ENCODE results near the gene DAP3. TPM values are rescaled to one million over a fixed set of nuclear protein-coding genes. Genes with fewer than 3 reads are reported as not detected.
"Not testable (repeated sequence)": the region's sequence is repeated elsewhere in the genome, so short reads cannot be mapped to it uniquely, and the experiment has no call there.

The DAP3 gene
- total and polyA plus RNA-seq, 8 donors, result 52.7 to 106 (median 76.0) TPM

GRCh38 chr1:155759966-155760630 lies 71.2 kb downstream of the DAP3 start:
- Histone ChIP-seq H3K36me3 (peaks cover 66 to 94% (median 93%) of the 10 kb centered on the region in 4 donors), H3K27me3 (no peaks in the 10 kb centered on the region), H3K27ac (no peak overlapping the region), H3K4me1 (peaks cover 0 to 7% (median 0%) of the 10 kb centered on the region in 4 donors), H3K9me3 (no peaks in the 10 kb centered on the region), H3K4me3 (no peak overlapping the region)
- no peak for DNase-seq
- WGBS, 5 donors, result 92 to 98% (median 96%) methylated on average over 4 of the region's 4 CpGs
- intact Hi-C loops (cut with DNase I; ENCODE audit: low total_unique reads), result no loop called here
- no peak for TF ChIP-seq CTCF (IDR thresholded peaks at IDR 0.05)
- no peak for TF ChIP-seq POLR2AphosphoS5 (IDR thresholded peaks at IDR 0.05)
- TF ChIP-seq EP300 (IDR thresholded peaks at IDR 0.05), result no peak
- TF ChIP-seq POLR2A (IDR thresholded peaks at IDR 0.05), result no peak

DNA sequence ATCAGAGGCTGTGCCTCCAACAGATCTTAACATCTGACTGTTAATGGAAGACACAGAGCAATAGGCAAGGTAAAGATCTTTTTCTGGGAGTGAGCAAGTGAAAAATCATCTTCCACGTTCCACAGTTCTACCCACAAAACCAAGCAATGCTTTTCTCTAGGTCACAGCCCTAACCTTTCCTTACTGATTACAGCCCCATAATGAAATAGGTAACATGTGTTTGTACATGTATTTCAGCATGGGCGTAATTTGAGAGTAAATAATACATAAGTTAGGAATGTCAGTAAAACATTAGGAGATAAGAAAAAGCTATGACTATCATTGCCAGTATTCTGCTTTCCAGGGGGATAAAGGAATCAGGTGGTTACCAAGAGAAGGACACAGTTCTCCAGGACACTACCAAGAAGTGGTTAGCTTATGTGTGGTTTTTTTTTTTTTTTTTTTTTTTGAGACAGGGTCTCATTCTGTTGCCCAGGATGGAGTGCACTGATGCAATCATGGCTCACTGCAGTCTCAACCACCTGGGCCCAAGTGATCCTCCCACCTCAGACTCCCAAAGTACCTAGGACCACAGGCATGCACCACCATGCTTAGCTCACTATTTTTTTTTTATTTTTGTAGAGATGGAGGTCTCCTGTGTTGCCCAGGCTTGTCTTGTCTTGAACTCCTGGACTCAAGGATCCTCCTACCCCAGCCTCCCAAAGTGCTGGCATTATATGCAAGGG lies 72.0 kb downstream of the DAP3 start:
- H3K4me1 ChIP-seq, result peaks cover 0 to 7% (median 0%) of the 10 kb centered on the region in 4 donors
- H3K4me3 ChIP-seq, result no peak overlapping the region
- no peaks in the 10 kb centered on the region for H3K27me3 ChIP-seq
- TF ChIP-seq EP300 (IDR thresholded peaks at IDR 0.05), result no peak
- no peak for TF ChIP-seq CTCF (IDR thresholded peaks at IDR 0.05)
- no peak for TF ChIP-seq POLR2AphosphoS5 (IDR thresholded peaks at IDR 0.05)
- TF ChIP-seq POLR2A (IDR thresholded peaks at IDR 0.05), result no peak
- 71 to 85% (median 81%) methylated on average over 2 of the region's 2 CpGs for WGBS, 5 donors
- peaks cover 66 to 94% (median 93%) of the 10 kb centered on the region in 4 donors for H3K36me3 ChIP-seq
- no peak for DNase-seq
- intact Hi-C loops (cut with DNase I; ENCODE audit: low total_unique reads), result no loop called here
- H3K27ac ChIP-seq, result no peak overlapping the region
- no peaks in the 10 kb centered on the region for H3K9me3 ChIP-seq

DNA sequence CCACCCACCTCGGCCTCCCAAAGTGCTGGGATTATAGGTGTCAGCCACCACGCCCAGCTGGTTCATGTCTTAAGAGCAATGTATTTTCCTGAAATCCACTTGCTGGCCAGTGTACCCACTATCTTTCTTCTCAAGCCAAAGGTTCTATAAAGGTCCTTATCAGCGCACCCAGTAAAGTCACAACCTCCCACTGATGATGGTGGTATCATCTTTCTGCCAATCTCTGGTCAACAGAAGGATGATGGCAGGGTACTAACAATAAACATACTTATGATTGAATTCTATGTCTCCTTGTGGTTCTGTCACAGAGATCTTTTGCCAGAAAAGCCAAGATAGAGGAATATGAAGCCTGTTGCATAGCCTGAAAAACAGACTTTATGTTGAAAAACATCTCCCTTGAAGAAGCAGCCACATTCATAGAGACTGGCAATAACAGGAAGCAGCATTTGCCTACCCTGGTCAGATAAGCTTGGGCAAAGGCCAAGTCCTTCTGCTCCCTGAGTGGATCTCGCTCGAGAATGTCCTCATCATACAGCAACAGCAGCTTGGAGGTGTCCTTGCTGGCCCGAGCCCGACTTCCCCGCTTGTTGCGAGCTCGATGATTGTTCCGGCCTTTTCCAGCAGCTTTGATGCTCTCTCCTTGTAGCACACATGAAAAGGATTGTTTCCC lies 73.0 kb downstream of the DAP3 start:
- peaks cover 0 to 7% (median 0%) of the 10 kb centered on the region in 4 donors for H3K4me1 ChIP-seq
- TF ChIP-seq POLR2AphosphoS5 (IDR thresholded peaks at IDR 0.05), result no peak
- no peak for TF ChIP-seq POLR2A (IDR thresholded peaks at IDR 0.05)
- TF ChIP-seq EP300 (IDR thresholded peaks at IDR 0.05), result no peak
- no peak for TF ChIP-seq CTCF (IDR thresholded peaks at IDR 0.05)
- 91 to 95% (median 93%) methylated on average over 10 to 11 of the region's 11 CpGs for WGBS, 5 donors
- H3K9me3 ChIP-seq, result no peaks in the 10 kb centered on the region
- intact Hi-C loops (cut with DNase I; ENCODE audit: low total_unique reads), result no loop called here
- no peak overlapping the region for H3K4me3 ChIP-seq
- H3K27ac ChIP-seq, result no peak overlapping the region
- H3K36me3 ChIP-seq, result peaks cover 67 to 94% (median 93%) of the 10 kb centered on the region in 4 donors
- no peaks in the 10 kb centered on the region for H3K27me3 ChIP-seq
- DNase-seq, result no peak

- intact Hi-C loops (cut with DNase I; ENCODE audit: low total_unique reads); H3K9me3 ChIP-seq; H3K27me3 ChIP-seq; H3K4me1 ChIP-seq; H3K27ac ChIP-seq; H3K4me3 ChIP-seq: not testable (repeated sequence)
- H3K36me3 ChIP-seq, result peaks cover 64 to 100% (median 97%) of the 10 kb centered on the region in 4 donors
- DNase-seq, result peak; percentile 50 to 51
- 80 to 94% (median 81%) methylated on average over 6 of the region's 6 CpGs for WGBS, 5 donors
Observed at GRCh38 chr1:155763090-155763815, 74.4 kb downstream of the DAP3 start.

- H3K9me3 ChIP-seq; DNase-seq; intact Hi-C loops (cut with DNase I; ENCODE audit: low total_unique reads); H3K27me3 ChIP-seq; H3K27ac ChIP-seq; H3K4me1 ChIP-seq; H3K4me3 ChIP-seq: not testable (repeated sequence)
- H3K36me3 ChIP-seq, result peaks cover 70 to 100% (median 97%) of the 10 kb centered on the region in 4 donors
- WGBS, 5 donors, result 89 to 92% (median 91%) methylated on average over 7 of the region's 7 CpGs
Observed at GRCh38 chr1:155763989-155764388, 75.1 kb downstream of the DAP3 start.

DNA sequence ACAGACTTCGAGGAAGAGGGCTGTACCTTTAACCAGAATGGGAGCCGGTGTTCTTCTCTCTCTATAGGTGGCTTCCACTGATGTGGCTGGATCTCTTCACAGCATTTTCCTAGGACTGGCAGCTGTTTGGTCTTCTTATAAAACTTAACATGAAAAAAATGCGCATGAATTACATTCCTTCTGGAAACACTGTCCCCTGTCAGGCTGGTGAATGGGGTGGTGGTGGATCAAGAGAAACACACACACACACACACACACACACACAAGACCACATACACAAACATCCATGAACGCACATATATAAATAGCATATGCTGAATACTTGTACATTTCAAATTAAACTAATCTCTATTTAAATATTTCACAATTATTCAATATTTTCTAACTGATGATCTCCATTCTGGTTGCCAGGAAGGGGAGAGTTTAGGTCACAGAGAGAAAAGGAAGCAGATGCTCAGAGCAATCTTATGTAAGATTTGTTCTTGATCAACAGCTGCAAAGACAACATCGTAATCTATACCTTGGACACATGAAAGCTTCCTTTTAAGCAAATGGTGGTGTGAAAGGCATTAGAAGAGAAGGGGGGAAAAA lies 78.6 kb downstream of the DAP3 start:
- peaks cover 73 to 100% (median 97%) of the 10 kb centered on the region in 4 donors for H3K36me3 ChIP-seq
- H3K9me3 ChIP-seq, result not testable (repeated sequence)
- 78 to 93% (median 89%) methylated on average over 3 to 4 of the region's 5 CpGs for WGBS, 5 donors

More for the DNA sequence above, 78.6 kb downstream of the DAP3 start:
- H3K4me1 ChIP-seq; intact Hi-C loops (cut with DNase I; ENCODE audit: low total_unique reads); DNase-seq; H3K4me3 ChIP-seq; H3K27ac ChIP-seq; H3K27me3 ChIP-seq: not testable (repeated sequence)

Measured in stomach (tissue), 9 donors.